Trophoblast cell (in vitro differentiated cells and primary cell): ENCODE results near the gene E2F3.
A peak's percentile ranks its signal among the peaks of the same experiment; 100 is the strongest.

Experiments
- DNase-seq, 2 donors: peaks; one replicate each; pipeline ENCODE4 v3.0.0-alpha.2; 2016
- H2AFZ ChIP-seq: 2 replicates; pipeline ENCODE4 v1.6.1; 2013; ENCODE audit warnings: low read length, moderate library complexity, mild to moderate bottlenecking; ENCODE audit not compliant: insufficient read depth, poor library complexity
- H2AK5ac ChIP-seq: 2 replicates; pipeline ENCODE4 v1.6.1; 2013; ENCODE audit warnings: mild to moderate bottlenecking, low read length
- H2BK120ac ChIP-seq: 2 replicates; pipeline ENCODE4 v1.6.1; 2013; ENCODE audit warnings: low read length, mild to moderate bottlenecking, moderate library complexity; ENCODE audit not compliant: insufficient read depth, poor library complexity
- H2BK12ac ChIP-seq: 2 replicates; pipeline ENCODE4 v1.6.1; 2013; ENCODE audit warnings: mild to moderate bottlenecking, low read length, moderate library complexity
- H2BK5ac ChIP-seq: 2 replicates; pipeline ENCODE4 v1.6.1; 2013; ENCODE audit warnings: low read length, low read depth, moderate library complexity, mild to moderate bottlenecking; ENCODE audit not compliant: poor library complexity
- H3K14ac ChIP-seq: 2 replicates; pipeline ENCODE4 v1.6.1; 2013; ENCODE audit warnings: mild to moderate bottlenecking, low read length
- H3K18ac ChIP-seq: 2 replicates; pipeline ENCODE4 v1.6.1; 2013; ENCODE audit warnings: mild to moderate bottlenecking, low read length
- H3K23ac ChIP-seq: 2 replicates; pipeline ENCODE4 v1.6.1; 2013; ENCODE audit warnings: low read length
- H3K27ac ChIP-seq: 2 replicates; pipeline ENCODE4 v1.5.1; 2013; ENCODE audit warnings: low read depth, mild to moderate bottlenecking, inconsistent platforms, low read length, moderate library complexity
- H3K27me3 ChIP-seq: 2 replicates; pipeline ENCODE4 v1.6.1; 2013; ENCODE audit warnings: inconsistent platforms, mild to moderate bottlenecking, low read length, moderate library complexity; ENCODE audit not compliant: insufficient read depth
- H3K36me3 ChIP-seq, 2 experiments: 1 replicate in 1 of 2; 2 replicates in 1 of 2; pipeline ENCODE4 v1.6.1; 2013; ENCODE audit warnings: low read length in 2 of 2, mild to moderate bottlenecking in 2 of 2, moderate library complexity in 1 of 2; ENCODE audit not compliant: insufficient read depth in 2 of 2, control insufficient read depth in 1 of 2
- H3K4ac ChIP-seq: 2 replicates; pipeline ENCODE4 v1.6.1; 2013; ENCODE audit warnings: low read depth, mild to moderate bottlenecking, low read length, moderate library complexity
- H3K4me1 ChIP-seq, 2 experiments: 1 replicate in 1 of 2; 2 replicates in 1 of 2; pipeline ENCODE4 v1.6.1; 2013; ENCODE audit warnings: low read length in 2 of 2, mild to moderate bottlenecking in 2 of 2, moderate library complexity in 1 of 2; ENCODE audit not compliant: insufficient read depth in 2 of 2, control insufficient read depth in 1 of 2
- H3K4me2 ChIP-seq: 2 replicates; pipeline ENCODE4 v1.6.1; 2013; ENCODE audit warnings: inconsistent platforms, mild to moderate bottlenecking, low read length, moderate library complexity
- H3K4me3 ChIP-seq: 2 replicates; pipeline ENCODE4 v1.5.1; 2013; ENCODE audit warnings: mild to moderate bottlenecking, low read depth, low read length, inconsistent platforms
- H3K79me1 ChIP-seq: one replicate; pipeline ENCODE4 v1.6.1; 2013; ENCODE audit warnings: low read length
- H3K79me2 ChIP-seq: 2 replicates; pipeline ENCODE4 v1.6.1; 2013; ENCODE audit warnings: low read length, mild to moderate bottlenecking; ENCODE audit not compliant: control insufficient read depth, insufficient read depth, poor library complexity
- H3K9ac ChIP-seq: 2 replicates; pipeline ENCODE4 v1.6.1; 2013; ENCODE audit warnings: mild to moderate bottlenecking, low read length
- H3K9me3 ChIP-seq: 2 replicates; pipeline ENCODE4 v1.6.1; 2013; ENCODE audit warnings: low read depth, mild to moderate bottlenecking, control low read depth, inconsistent platforms, low read length; ENCODE audit not compliant: insufficient read depth
- H4K12ac ChIP-seq: 2 replicates; pipeline ENCODE4 v1.6.1; 2013; ENCODE audit warnings: low read depth, mild to moderate bottlenecking, low read length, moderate library complexity
- H4K8ac ChIP-seq: 2 replicates; pipeline ENCODE4 v1.6.1; 2013; ENCODE audit warnings: low read depth, mild to moderate bottlenecking, low read length, moderate library complexity
- H4K91ac ChIP-seq: one replicate; pipeline ENCODE4 v1.6.1; 2013; ENCODE audit warnings: low read depth, mild to moderate bottlenecking, low read length, moderate library complexity
- whole genome bisulfite sequencing: extraction: QIAGEN DNeasy Blood & Tissue Kit; methylation state at CpG from one replicate; pipeline ENCODE4 v1.1.7; 2013; ENCODE audit warnings: missing lambda C conversion rate; ENCODE audit not compliant: insufficient read length, insufficient coverage; ENCODE audit errors: extremely low coverage; 5-methylcytosine and 5-hydroxymethylcytosine counted together

E2F3 gene

DNA sequence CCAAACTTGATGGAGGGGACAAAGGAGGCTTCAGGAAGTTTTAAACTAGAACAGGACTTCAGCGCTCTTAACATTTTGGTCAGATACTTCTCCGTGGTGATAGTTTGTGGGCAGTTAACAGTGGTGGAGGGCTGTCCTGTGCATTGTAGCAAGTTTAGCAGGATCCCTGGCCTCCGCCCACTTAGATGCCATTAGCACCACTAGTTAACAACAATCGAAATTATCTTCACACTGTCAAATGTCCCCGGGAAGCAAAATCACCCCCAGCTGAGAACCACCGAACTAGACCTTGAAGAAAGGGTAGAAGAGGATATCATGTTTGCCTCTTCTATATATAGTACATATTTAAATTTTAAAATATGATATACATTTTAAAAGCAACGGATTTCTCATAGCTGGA lies 13.6 kb downstream of the E2F3 start:
- no peak overlapping the region for H4K91ac ChIP-seq
- peaks cover 20% of the 10 kb centered on the region for H3K79me2 ChIP-seq
- no peak overlapping the region for H3K23ac ChIP-seq
- no peak overlapping the region for H4K8ac ChIP-seq
- H3K27me3 ChIP-seq, result no peaks in the 10 kb centered on the region
- no peak overlapping the region for H3K4me3 ChIP-seq
- H3K36me3 ChIP-seq, result peaks cover 2 to 6% of the 10 kb centered on the region in 2 experiments
- peaks cover 0 to 2% of the 10 kb centered on the region in 2 experiments for H3K4me1 ChIP-seq
- H3K4ac ChIP-seq, result peak overlapping the region; percentile 65
- no peak overlapping the region for H3K9ac ChIP-seq
- no peak overlapping the region for H2BK5ac ChIP-seq
- H3K4me2 ChIP-seq, result no peak overlapping the region
- H3K27ac ChIP-seq, result no peak overlapping the region
- H2AFZ ChIP-seq, result no peak overlapping the region
- no peak overlapping the region for H2AK5ac ChIP-seq
- no peaks in the 10 kb centered on the region for H3K79me1 ChIP-seq
- no peak overlapping the region for H3K14ac ChIP-seq
- H2BK12ac ChIP-seq, result no peak overlapping the region
- no peak overlapping the region for H2BK120ac ChIP-seq
- DNase-seq, result no peak
- no CpG with 5 or more reads among the region's 7 CpGs for WGBS
- H3K9me3 ChIP-seq, result no peaks in the 10 kb centered on the region
- H3K18ac ChIP-seq, result no peak overlapping the region
- no peak overlapping the region for H4K12ac ChIP-seq

DNA sequence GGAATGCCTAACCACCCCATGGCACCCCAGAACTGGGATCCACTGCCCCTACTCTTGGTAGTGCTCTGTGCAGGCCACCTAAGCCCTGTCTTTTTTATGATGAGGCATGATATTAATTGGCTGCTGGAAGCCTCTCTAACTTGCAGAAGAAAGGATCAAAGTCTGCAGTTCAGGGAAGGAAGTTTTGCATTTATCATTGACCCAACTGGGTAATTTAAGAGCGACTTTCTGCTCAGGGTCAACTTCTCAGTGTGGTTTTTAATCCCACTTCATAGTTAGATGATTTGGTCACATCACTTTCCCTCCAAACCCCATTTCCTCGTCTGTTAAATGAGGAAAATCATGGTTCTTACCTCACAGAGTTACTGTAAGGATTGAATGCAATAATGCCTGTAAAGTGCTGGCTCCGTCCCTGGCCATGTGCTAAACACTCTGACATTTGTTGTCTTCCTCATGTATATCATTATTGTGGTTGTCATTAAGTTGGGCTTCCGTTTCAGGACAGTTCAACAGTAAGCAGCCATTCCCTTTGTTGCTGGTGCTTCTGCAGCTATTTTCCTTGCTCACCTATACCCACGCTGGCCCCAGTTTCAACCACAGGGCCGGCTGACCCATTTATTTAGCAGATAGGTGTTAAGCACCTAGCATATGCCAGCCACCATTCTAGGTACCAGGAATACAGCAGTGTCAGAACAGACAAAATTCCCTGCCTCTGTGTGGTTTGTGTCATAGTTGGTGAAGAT lies 14.2 kb downstream of the E2F3 start:
- DNase-seq, result no peak
- H3K27ac ChIP-seq, result no peak overlapping the region
- no peak overlapping the region for H3K4me2 ChIP-seq
- H3K36me3 ChIP-seq, result peaks cover 2 to 6% of the 10 kb centered on the region in 2 experiments
- no peak overlapping the region for H2BK12ac ChIP-seq
- no peak overlapping the region for H3K14ac ChIP-seq
- no peaks in the 10 kb centered on the region for H3K79me1 ChIP-seq
- no peak overlapping the region for H2BK5ac ChIP-seq
- no peak overlapping the region for H4K12ac ChIP-seq
- no peak overlapping the region for H3K9ac ChIP-seq
- peak overlapping the region; percentile 75 for H3K4ac ChIP-seq
- no CpG with 5 or more reads among the region's 6 CpGs for WGBS
- H4K91ac ChIP-seq, result no peak overlapping the region
- no peak overlapping the region for H4K8ac ChIP-seq
- no peak overlapping the region for H2AFZ ChIP-seq
- H3K23ac ChIP-seq, result no peak overlapping the region
- no peak overlapping the region for H2AK5ac ChIP-seq
- peaks cover 0 to 2% of the 10 kb centered on the region in 2 experiments for H3K4me1 ChIP-seq
- H3K4me3 ChIP-seq, result no peak overlapping the region
- peaks cover 20% of the 10 kb centered on the region for H3K79me2 ChIP-seq
- H3K18ac ChIP-seq, result no peak overlapping the region
- H3K27me3 ChIP-seq, result no peaks in the 10 kb centered on the region
- no peak overlapping the region for H2BK120ac ChIP-seq
- no peaks in the 10 kb centered on the region for H3K9me3 ChIP-seq

DNA sequence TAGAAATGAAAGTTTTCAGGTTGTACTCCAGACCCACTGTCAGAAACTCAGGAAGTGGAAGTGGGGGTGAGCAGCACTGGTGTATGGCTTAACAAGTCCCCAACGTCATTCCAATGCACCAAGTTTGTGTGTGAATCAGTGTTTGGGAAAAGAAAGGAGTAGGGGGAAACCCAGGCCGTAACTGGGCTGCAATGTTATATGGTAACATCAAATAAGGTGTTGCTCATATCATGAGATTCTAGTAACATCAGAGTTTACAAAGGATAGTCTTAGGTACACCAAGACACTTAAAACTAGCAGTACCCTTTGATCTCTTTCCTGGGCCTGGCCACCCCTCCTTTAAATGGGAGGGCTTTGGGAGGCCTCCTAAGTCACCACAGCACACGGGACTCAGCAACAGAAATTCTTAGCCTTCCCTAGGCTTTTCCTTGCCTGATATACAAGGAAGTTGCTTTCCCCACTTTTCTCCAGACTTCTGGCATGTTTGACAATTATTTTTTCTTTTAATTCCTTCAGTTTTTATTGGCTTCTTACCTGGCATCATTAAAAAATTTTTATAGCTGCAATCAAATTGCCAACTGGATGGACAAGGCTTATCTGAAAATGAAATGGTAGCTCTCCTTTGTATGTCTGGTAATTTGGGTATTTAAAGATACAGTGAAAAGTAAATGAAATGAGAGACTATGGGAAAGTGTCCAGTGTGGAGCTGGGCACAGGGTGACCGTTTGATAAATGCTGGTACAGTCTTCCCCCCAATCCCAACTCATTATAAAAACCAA lies 15.1 kb downstream of the E2F3 start:
- H4K8ac ChIP-seq, result no peak overlapping the region
- no peaks in the 10 kb centered on the region for H3K27me3 ChIP-seq

DNA sequence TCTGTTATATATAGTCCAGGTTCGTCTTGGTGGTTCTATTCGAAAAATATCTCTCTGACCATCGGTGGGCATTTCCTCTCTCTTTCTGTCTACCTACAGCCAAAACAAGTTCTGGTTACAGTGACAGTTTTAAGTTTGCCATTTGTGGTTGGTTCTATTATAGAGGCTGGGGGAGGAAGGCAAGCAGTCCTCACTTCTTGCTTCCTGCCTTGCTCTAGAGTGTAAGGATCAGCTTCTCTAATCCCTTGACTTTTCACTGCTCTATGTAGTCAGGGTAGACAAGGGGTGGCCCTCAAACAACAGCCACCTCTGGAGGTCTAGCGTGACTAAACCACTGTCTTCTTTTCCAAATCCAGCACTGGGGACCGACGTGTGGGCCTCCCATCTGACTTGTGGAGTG lies 16.1 kb downstream of the E2F3 start:
- H3K4ac ChIP-seq, result peak overlapping the region; percentile 77
- no peaks in the 10 kb centered on the region for H3K36me3 ChIP-seq
- H3K79me1 ChIP-seq, result no peaks in the 10 kb centered on the region
- no peak overlapping the region for H2BK120ac ChIP-seq
- H3K27me3 ChIP-seq, result no peaks in the 10 kb centered on the region
- no peak overlapping the region for H3K4me2 ChIP-seq
- WGBS, result no CpG with 5 or more reads among the region's 6 CpGs
- peaks cover 15% of the 10 kb centered on the region for H3K79me2 ChIP-seq
- no peak overlapping the region for H2BK12ac ChIP-seq
- DNase-seq, result no peak
- H3K23ac ChIP-seq, result no peak overlapping the region
- no peak overlapping the region for H3K14ac ChIP-seq
- H2AFZ ChIP-seq, result no peak overlapping the region
- no peak overlapping the region for H3K9ac ChIP-seq
- no peak overlapping the region for H3K27ac ChIP-seq
- H3K9me3 ChIP-seq, result no peaks in the 10 kb centered on the region
- H4K91ac ChIP-seq, result no peak overlapping the region
- no peak overlapping the region for H3K4me3 ChIP-seq
- peaks cover 0 to 2% of the 10 kb centered on the region in 2 experiments for H3K4me1 ChIP-seq
- H4K12ac ChIP-seq, result no peak overlapping the region
- no peak overlapping the region for H2AK5ac ChIP-seq
- no peak overlapping the region for H3K18ac ChIP-seq
- no peak overlapping the region for H4K8ac ChIP-seq
- H2BK5ac ChIP-seq, result no peak overlapping the region

More for the DNA sequence above, 15.1 kb downstream of the E2F3 start:
- Histone ChIP-seq H4K91ac (no peak overlapping the region), H3K14ac (no peak overlapping the region), H3K79me1 (no peaks in the 10 kb centered on the region), H3K4me1 (peaks cover 0 to 2% of the 10 kb centered on the region in 2 experiments), H3K79me2 (peaks cover 17% of the 10 kb centered on the region), H3K36me3 (peaks cover 0 to 3% of the 10 kb centered on the region in 2 experiments), H3K27ac (no peak overlapping the region), H3K4me3 (no peak overlapping the region), H3K4ac (peak overlapping the region; percentile 64), H2BK5ac (no peak overlapping the region), H2BK12ac (no peak overlapping the region), H3K18ac (no peak overlapping the region), H2BK120ac (no peak overlapping the region), H3K9ac (no peak overlapping the region), H4K12ac (no peak overlapping the region), H3K4me2 (no peak overlapping the region), H3K9me3 (no peaks in the 10 kb centered on the region), H3K23ac (no peak overlapping the region), H2AK5ac (no peak overlapping the region), H2AFZ (no peak overlapping the region)
- no CpG with 5 or more reads among the region's 4 CpGs for WGBS
- DNase-seq, result no peak
